MM.1S (cell line): Measurements from ENCODE around the gene ENPP1.

Experiments
- DNase-seq: peaks from one replicate; pipeline ENCODE4 v3.0.0-alpha.2; 2015
- H2AFZ ChIP-seq: fragments of 300-600 bp; sonication (generic); 2 replicates; pipeline ENCODE4 v1.6.0; 2016; ENCODE audit warnings: antibody characterized with exemption, low read length
- H3F3A ChIP-seq: fragments of 300-600 bp; sonication (generic); 2 replicates; pipeline ENCODE4 v1.6.1; 2016; ENCODE audit warnings: mild to moderate bottlenecking, antibody characterized with exemption, low read length, moderate library complexity, mixed read lengths; ENCODE audit not compliant: insufficient read depth
- H3K27ac ChIP-seq: fragments of 300-600 bp; sonication (generic); 2 replicates; pipeline ENCODE4 v1.5.1; 2016; ENCODE audit warnings: mild to moderate bottlenecking, low read length
- H3K27me3 ChIP-seq: fragments of 300-600 bp; sonication (generic); replicated peaks from 2 replicates; pipeline ENCODE4 v1.6.0; 2016; ENCODE audit warnings: low read length; ENCODE audit not compliant: insufficient read depth
- H3K36me3 ChIP-seq: fragments of 300-600 bp; sonication (generic); replicated peaks from 2 replicates; pipeline ENCODE4 v1.6.1; 2016; ENCODE audit warnings: mild to moderate bottlenecking, low read length, mixed read lengths; ENCODE audit not compliant: insufficient read depth
- H3K4me1 ChIP-seq: fragments of 300-600 bp; sonication (generic); 2 replicates; pipeline ENCODE4 v1.6.1; 2016; ENCODE audit warnings: low read length, mixed read lengths
- H3K4me2 ChIP-seq: fragments of 300-600 bp; sonication (generic); 2 replicates; pipeline ENCODE4 v1.6.0; 2016; ENCODE audit warnings: low read depth, low read length
- H3K4me3 ChIP-seq: fragments of 300-600 bp; sonication (generic); 2 replicates; pipeline ENCODE4 v1.5.1; 2016; ENCODE audit warnings: low read length, mixed read lengths
- H3K79me2 ChIP-seq: fragments of 300-600 bp; sonication (generic); 2 replicates; pipeline ENCODE4 v1.6.1; 2016; ENCODE audit warnings: mixed run types, low read length, mixed read lengths
- H3K9ac ChIP-seq: fragments of 300-600 bp; sonication (generic); 2 replicates; pipeline ENCODE4 v1.6.1; 2016; ENCODE audit warnings: low read length, mixed read lengths
- H3K9me2 ChIP-seq: fragments of 300-600 bp; sonication (generic); replicated peaks from 2 replicates; pipeline ENCODE4 v1.6.1; 2016; ENCODE audit warnings: mild to moderate bottlenecking, low read length, mixed read lengths; ENCODE audit not compliant: insufficient read depth
- H3K9me3 ChIP-seq: fragments of 300-600 bp; sonication (generic); replicated peaks from 2 replicates; pipeline ENCODE4 v1.6.1; 2016; ENCODE audit warnings: mild to moderate bottlenecking, low read length, mixed read lengths; ENCODE audit not compliant: insufficient read depth
- H4K20me1 ChIP-seq: fragments of 300-600 bp; sonication (generic); 2 replicates; pipeline ENCODE4 v1.6.1; 2016; ENCODE audit warnings: mild to moderate bottlenecking, low read length, moderate library complexity, mixed read lengths; ENCODE audit not compliant: insufficient read depth
- EZH2 ChIP-seq: fragments of 300-600 bp; sonication (generic); optimal IDR thresholded peaks from 2 replicates; pipeline ENCODE3; 2017; ENCODE audit warnings: low read depth, mild to moderate bottlenecking, antibody characterized with exemption, low read length, mixed read lengths
- EZH2phosphoT487 ChIP-seq: fragments of 300-600 bp; sonication (generic); IDR thresholded peaks from 2 replicates; pipeline ENCODE4 v1.6.1; 2018; ENCODE audit warnings: antibody characterized with exemption, low read length
- TF ChIP-seq, protein P1 (sequence below): fragments of 300-600 bp; sonication (generic); IDR thresholded peaks from 2 replicates; pipeline ENCODE4 v1.5.1; 2016; ENCODE audit warnings: antibody characterized with exemption, low read length, mixed read lengths

ENPP1 gene

DNA sequence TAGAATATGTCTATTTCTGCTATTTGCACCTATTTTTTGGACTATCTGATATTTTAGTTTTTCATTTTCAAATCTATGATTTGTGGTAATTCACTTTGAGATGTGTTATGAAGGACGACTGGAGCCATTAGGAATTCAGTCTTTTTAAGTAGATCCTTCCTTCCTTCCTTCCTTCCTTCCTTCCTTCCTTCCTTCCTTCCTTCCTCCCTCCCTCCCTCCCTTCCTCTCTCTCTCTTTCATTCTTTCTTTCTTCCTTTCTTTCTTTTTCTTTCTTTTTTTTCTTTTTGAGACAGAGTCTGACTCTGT, 46.1 kb upstream of the ENPP1 start:
- H2AFZ ChIP-seq = no peak overlapping the region
- H3K36me3 ChIP-seq = no peaks in the 10 kb centered on the region
- DNase-seq = no peak
- H3F3A ChIP-seq = no peaks in the 10 kb centered on the region
- no peak for TF ChIP-seq EZH2
- TF ChIP-seq EZH2phosphoT487 = no peak
- TF ChIP-seq, protein P1, sequence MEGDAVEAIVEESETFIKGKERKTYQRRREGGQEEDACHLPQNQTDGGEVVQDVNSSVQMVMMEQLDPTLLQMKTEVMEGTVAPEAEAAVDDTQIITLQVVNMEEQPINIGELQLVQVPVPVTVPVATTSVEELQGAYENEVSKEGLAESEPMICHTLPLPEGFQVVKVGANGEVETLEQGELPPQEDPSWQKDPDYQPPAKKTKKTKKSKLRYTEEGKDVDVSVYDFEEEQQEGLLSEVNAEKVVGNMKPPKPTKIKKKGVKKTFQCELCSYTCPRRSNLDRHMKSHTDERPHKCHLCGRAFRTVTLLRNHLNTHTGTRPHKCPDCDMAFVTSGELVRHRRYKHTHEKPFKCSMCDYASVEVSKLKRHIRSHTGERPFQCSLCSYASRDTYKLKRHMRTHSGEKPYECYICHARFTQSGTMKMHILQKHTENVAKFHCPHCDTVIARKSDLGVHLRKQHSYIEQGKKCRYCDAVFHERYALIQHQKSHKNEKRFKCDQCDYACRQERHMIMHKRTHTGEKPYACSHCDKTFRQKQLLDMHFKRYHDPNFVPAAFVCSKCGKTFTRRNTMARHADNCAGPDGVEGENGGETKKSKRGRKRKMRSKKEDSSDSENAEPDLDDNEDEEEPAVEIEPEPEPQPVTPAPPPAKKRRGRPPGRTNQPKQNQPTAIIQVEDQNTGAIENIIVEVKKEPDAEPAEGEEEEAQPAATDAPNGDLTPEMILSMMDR = no peak
- no peaks in the 10 kb centered on the region for H3K9me3 ChIP-seq
- no peak overlapping the region for H3K9ac ChIP-seq
- no peak overlapping the region for H3K4me2 ChIP-seq
- no peaks in the 10 kb centered on the region for H3K27me3 ChIP-seq
- H4K20me1 ChIP-seq = no peaks in the 10 kb centered on the region
- H3K27ac ChIP-seq = no peak overlapping the region
- no peaks in the 10 kb centered on the region for H3K9me2 ChIP-seq
- no peaks in the 10 kb centered on the region for H3K4me1 ChIP-seq
- no peak overlapping the region for H3K4me3 ChIP-seq
- H3K79me2 ChIP-seq = no peaks in the 10 kb centered on the region

DNA sequence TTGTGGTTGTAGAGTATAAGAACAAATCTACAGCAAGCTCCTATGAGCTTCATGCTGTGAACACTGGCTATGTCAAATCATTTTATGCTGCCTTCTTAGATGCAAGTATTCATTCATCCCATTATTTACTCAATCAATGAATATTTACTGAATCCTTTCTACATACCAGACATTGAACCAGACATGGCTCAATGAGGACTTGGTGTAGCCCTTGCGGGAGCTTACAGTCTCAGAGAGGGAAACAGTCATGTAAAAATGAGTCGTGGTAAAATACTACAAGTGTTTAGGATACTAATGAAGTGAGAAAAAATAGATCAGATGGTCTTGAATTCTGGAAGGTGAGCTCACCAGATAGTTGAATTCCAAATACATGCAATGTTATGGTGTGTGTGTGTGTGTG, 44.8 kb upstream of the ENPP1 start:
- no peak overlapping the region for H3K9ac ChIP-seq
- no peaks in the 10 kb centered on the region for H3F3A ChIP-seq
- TF ChIP-seq EZH2 = no peak
- TF ChIP-seq, protein P1 = no peak
- no peak for TF ChIP-seq EZH2phosphoT487
- H4K20me1 ChIP-seq = no peaks in the 10 kb centered on the region
- H2AFZ ChIP-seq = no peak overlapping the region
- no peaks in the 10 kb centered on the region for H3K27me3 ChIP-seq
- H3K9me3 ChIP-seq = no peaks in the 10 kb centered on the region
- no peak overlapping the region for H3K4me3 ChIP-seq
- no peak overlapping the region for H3K27ac ChIP-seq
- no peak overlapping the region for H3K4me2 ChIP-seq
- H3K79me2 ChIP-seq = no peaks in the 10 kb centered on the region
- no peaks in the 10 kb centered on the region for H3K4me1 ChIP-seq
- H3K9me2 ChIP-seq = no peaks in the 10 kb centered on the region
- DNase-seq = no peak
- H3K36me3 ChIP-seq = no peaks in the 10 kb centered on the region

DNA sequence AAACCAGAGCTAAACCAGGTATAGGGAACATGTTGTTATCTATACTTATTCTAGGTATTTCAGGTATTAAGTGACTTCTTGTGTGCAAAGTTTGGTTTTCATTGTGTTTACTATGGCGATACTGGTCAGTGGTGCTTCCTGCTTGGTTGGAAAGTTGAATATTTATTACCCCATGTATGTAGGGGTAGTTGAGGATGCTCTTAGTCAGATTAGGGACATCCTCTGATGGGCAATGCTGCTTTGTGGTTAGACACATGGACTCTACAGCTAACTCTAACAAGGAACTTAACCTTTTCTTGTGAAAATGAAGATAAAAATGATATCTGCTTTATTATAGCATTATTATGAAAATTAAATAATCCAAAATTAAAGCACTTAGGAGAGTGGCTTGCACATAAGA, 44.1 kb upstream of the ENPP1 start:
- Histone ChIP-seq H3K36me3 (no peaks in the 10 kb centered on the region), H3K4me1 (no peaks in the 10 kb centered on the region), H3K79me2 (no peaks in the 10 kb centered on the region), H3K9me3 (no peaks in the 10 kb centered on the region), H2AFZ (no peak overlapping the region), H4K20me1 (no peaks in the 10 kb centered on the region), H3K4me2 (no peak overlapping the region), H3F3A (no peaks in the 10 kb centered on the region), H3K27ac (no peak overlapping the region), H3K4me3 (no peak overlapping the region), H3K9ac (no peak overlapping the region), H3K9me2 (no peaks in the 10 kb centered on the region), H3K27me3 (no peaks in the 10 kb centered on the region)
- no peak for DNase-seq
- TF ChIP-seq EZH2 (no peak), EZH2phosphoT487 (no peak)
- TF ChIP-seq, protein P1 = no peak

DNA sequence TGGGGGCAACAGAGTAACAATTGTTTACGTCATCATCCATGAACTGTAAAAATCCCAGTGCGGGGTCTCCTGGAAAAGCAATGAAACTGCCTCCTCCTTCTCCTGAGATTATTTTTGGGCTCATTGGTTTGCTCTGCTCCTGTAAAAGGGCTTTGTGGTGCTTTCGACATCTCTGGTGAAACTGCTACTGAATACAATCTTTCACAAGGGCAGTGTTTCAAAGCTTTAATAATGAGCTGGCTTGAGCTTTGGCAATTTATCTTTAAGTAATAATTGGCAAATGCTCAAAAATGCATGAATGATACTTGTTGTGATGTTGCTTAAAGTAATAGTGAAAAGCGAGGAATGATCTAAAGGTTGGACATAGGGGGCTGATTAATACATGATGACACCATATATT, 43.5 kb upstream of the ENPP1 start:
- Histone ChIP-seq H3K4me2 (no peak overlapping the region), H3K27ac (no peak overlapping the region), H3K4me1 (no peaks in the 10 kb centered on the region), H2AFZ (no peak overlapping the region), H4K20me1 (no peaks in the 10 kb centered on the region), H3K9me2 (no peaks in the 10 kb centered on the region), H3K9ac (no peak overlapping the region), H3K9me3 (no peaks in the 10 kb centered on the region), H3K79me2 (no peaks in the 10 kb centered on the region), H3K27me3 (no peaks in the 10 kb centered on the region), H3K36me3 (no peaks in the 10 kb centered on the region), H3K4me3 (no peak overlapping the region), H3F3A (no peaks in the 10 kb centered on the region)
- DNase-seq = no peak
- no peak for TF ChIP-seq EZH2
